Measurements from ENCODE around the gene PXMP4. TPM values are rescaled to one million over a fixed set of nuclear protein-coding genes. Genes with fewer than 3 reads are reported as not detected.

Gene PXMP4
- total RNA-seq, 4 donors from 2014 or later, result 1.6 to 12.0 (median 5.5) TPM

DNA sequence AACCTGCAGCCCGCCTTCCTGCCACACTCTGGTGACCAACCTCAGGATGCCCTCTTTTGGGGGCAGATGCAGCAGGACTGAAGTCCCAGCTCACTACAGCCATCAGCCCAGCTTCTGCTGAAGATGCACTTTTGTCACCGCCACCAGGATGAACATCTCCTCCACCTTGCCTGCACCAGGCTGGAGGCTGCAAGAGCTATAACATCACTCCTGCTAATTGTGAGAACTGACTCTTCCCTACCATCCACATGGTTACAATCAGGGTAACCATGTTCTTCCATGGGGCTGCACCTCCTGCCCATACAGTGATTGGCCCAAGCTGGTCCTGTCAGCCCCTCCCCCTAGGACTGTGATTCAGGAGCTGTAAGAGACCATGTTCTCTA, 55.4 kb downstream of the PXMP4 start:
- 100% methylated on average over 2 of the region's 2 CpGs; no CpG with 5 or more reads in 1 of the 2 donors for WGBS, 2 donors (ENCODE audit: low coverage in 1 of 2)
- peak overlapping the region in 2 of 4 donors; percentile 90 for H3K27ac ChIP-seq
- H3K4me3 ChIP-seq, result no peak overlapping the region
- peaks cover 0 to 5% (median 0%) of the 10 kb centered on the region in 4 donors for H3K36me3 ChIP-seq
- no peak for TF ChIP-seq POLR2AphosphoS5 (IDR thresholded peaks at IDR 0.05)
- TF ChIP-seq, protein P1, sequence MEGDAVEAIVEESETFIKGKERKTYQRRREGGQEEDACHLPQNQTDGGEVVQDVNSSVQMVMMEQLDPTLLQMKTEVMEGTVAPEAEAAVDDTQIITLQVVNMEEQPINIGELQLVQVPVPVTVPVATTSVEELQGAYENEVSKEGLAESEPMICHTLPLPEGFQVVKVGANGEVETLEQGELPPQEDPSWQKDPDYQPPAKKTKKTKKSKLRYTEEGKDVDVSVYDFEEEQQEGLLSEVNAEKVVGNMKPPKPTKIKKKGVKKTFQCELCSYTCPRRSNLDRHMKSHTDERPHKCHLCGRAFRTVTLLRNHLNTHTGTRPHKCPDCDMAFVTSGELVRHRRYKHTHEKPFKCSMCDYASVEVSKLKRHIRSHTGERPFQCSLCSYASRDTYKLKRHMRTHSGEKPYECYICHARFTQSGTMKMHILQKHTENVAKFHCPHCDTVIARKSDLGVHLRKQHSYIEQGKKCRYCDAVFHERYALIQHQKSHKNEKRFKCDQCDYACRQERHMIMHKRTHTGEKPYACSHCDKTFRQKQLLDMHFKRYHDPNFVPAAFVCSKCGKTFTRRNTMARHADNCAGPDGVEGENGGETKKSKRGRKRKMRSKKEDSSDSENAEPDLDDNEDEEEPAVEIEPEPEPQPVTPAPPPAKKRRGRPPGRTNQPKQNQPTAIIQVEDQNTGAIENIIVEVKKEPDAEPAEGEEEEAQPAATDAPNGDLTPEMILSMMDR (IDR thresholded peaks at IDR 0.05), result no peak
- no peak for TF ChIP-seq POLR2A (IDR thresholded peaks at IDR 0.05)
- TF ChIP-seq EP300 (IDR thresholded peaks at IDR 0.05; ENCODE audit: low read depth), result no peak
- no peak for DNase-seq
- H3K4me1 ChIP-seq, result peaks cover 15 to 42% (median 34%) of the 10 kb centered on the region in 4 donors
- H3K9me3 ChIP-seq, result no peaks in the 10 kb centered on the region
- no peaks in the 10 kb centered on the region for H3K27me3 ChIP-seq
- in situ Hi-C loops (cut with MboI; ENCODE audit: low pct_ligation_motif_present in 1 of 4, low pct_unique_long_range_greater_than_20kb in 1 of 4, low sequenced_read_pairs in 3 of 4) (no loop called here), intact Hi-C loops (cut with DNase I; ENCODE audit: low total_unique reads) (no loop called here)

DNA sequence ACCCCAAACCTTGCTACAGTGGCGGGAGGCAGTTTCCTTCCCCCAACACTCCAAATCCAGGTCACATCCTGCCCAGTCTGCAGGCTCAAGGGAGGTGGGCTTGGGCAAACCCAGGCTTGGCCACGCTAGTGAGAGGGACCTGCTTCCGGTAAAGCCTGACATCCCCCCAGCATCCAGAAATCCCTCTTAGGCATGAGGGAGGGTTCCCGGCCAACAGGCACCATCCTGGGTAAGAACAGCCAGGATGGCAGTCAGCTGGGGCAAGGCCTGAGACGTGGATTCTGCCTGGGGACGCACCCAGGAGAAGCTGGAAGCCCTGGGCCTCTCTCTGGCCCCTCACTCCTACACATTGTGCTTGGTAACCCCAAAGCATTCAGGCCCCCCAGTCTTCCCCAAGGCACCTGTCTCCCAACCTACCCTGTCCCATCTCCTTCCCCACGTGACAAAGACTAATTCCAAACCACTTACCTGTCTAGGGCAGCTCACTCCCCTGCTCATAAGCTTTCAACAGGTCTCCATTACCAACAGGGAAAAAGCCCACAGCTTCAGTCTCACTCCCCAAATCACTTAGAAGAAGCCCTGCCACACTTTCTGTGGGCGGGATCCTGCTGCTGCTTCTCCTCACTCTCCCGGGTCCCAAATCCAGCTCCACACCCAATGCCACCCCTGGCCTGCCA, 55.9 kb downstream of the PXMP4 start:
- Histone ChIP-seq H3K4me3 (peak overlapping the region; percentile 32 to 71 (median 52)), H3K36me3 (peaks cover 0 to 5% (median 1%) of the 10 kb centered on the region in 4 donors), H3K27ac (peak overlapping the region; percentile 87 to 90 (median 89)), H3K9me3 (no peaks in the 10 kb centered on the region), H3K27me3 (no peaks in the 10 kb centered on the region), H3K4me1 (peaks cover 15 to 42% (median 34%) of the 10 kb centered on the region in 4 donors)
- no peak for TF ChIP-seq POLR2A (IDR thresholded peaks at IDR 0.05)
- TF ChIP-seq EP300 (IDR thresholded peaks at IDR 0.05; ENCODE audit: low read depth), result no peak
- TF ChIP-seq, protein P1 (IDR thresholded peaks at IDR 0.05), result no peak
- no peak for TF ChIP-seq POLR2AphosphoS5 (IDR thresholded peaks at IDR 0.05)
- in situ Hi-C loops (cut with MboI; ENCODE audit: low pct_ligation_motif_present in 1 of 4, low pct_unique_long_range_greater_than_20kb in 1 of 4, low sequenced_read_pairs in 3 of 4), result no loop called here
- no peak for DNase-seq
- 37 to 86% methylated on average over 1 to 9 of the region's 9 CpGs for WGBS, 2 donors (ENCODE audit: low coverage in 1 of 2)
- intact Hi-C loops (cut with DNase I; ENCODE audit: low total_unique reads), result no loop called here

DNA sequence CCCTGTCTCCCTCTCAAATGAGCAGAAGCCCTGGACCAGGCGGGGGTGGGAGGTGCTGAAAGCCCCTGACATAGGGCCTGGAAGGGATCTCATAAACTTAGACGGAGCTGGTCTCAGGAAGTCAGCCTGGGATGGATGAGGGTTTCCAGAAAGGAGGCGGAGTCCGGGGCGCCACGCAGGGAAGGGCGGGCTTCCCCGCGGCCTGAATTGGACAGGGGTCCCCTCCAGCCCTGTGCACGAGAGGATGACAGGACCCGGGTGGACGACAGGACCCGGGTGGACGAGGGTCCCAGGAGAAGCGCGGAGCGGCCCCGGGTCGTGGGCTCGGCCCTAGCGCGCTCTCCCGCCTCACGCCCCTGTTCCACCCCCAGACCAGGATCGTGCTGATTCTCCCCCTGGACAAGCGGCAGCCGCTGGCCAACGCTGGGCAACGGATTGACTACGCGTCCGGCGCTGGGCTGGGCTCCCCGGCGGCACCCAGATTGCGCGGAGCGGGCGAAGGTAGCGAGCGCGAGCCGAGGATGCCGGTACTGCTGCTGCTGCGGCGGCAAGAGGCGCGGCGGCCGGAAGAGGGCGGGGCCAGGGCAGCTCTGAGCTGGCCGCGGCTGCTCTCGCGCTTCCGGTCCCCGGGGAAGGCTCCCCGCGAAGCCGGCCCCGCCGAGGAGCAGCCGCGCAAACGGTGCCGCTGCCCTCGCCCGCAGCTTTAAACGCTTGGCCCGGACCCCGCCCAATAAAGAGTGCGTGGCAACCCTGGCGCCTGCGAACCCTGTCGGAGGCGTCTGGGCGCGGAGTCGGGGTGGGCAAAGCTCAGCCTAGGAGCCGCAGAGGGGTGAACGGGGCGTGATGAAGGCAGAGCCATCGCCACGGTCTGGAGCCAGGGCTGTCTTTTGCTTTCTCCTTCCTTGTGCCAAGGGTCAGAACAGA, 56.7 kb downstream of the PXMP4 start:
- in situ Hi-C loops (cut with MboI; ENCODE audit: low pct_ligation_motif_present in 1 of 4, low pct_unique_long_range_greater_than_20kb in 1 of 4, low sequenced_read_pairs in 3 of 4) (no loop called here), intact Hi-C loops (cut with DNase I; ENCODE audit: low total_unique reads) (loop anchor here (2.0 kb wide), 1 partner anchor 57 kb away; the partner anchor contains the start of gene PXMP4)
- Histone ChIP-seq H3K4me1 (peaks cover 15 to 40% (median 32%) of the 10 kb centered on the region in 4 donors), H3K4me3 (peak overlapping the region; percentile 32 to 71 (median 52)), H3K36me3 (peaks cover 0 to 4% (median 1%) of the 10 kb centered on the region in 4 donors), H3K27me3 (no peaks in the 10 kb centered on the region), H3K27ac (peak overlapping the region; percentile 87 to 90 (median 89)), H3K9me3 (no peaks in the 10 kb centered on the region)
- 1% methylated on average over 29 of the region's 84 CpGs; no CpG with 5 or more reads in 1 of the 2 donors for WGBS, 2 donors (ENCODE audit: low coverage in 1 of 2)
- peak; percentile 89 for DNase-seq
- TF ChIP-seq POLR2AphosphoS5 (IDR thresholded peaks at IDR 0.05), result peak; percentile 48 to 82 (median 79)
- TF ChIP-seq POLR2A (IDR thresholded peaks at IDR 0.05), result peak; percentile 70
- no peak for TF ChIP-seq EP300 (IDR thresholded peaks at IDR 0.05; ENCODE audit: low read depth)
- TF ChIP-seq, protein P1 (IDR thresholded peaks at IDR 0.05), result peak in 1 of 5 experiments; percentile 22

DNA sequence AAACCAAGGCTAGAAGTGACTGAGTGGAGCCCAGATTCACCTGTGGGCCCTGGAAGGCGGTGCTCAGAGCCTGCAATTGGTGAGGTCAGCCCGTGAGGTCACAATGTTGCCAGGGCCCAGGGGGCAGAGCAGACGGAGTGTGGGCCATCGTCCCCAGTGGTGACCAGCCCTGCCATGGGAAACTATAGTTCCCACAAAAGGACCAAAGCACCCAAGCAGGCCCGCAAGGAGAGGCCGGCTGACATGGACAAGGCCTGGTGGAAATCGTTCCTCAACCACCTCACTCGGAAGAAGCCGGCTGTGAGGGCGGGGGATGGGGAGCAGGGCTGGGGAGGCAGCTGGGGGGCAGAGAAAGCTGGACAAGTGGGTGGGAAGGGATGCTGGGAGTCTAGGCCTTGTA, 57.9 kb downstream of the PXMP4 start, which contains the start of gene C20orf144:
Gene C20orf144, plus strand, starts transcription at position 156 of the 400 bp plus-strand sequence. Its CDS starts 19 bp downstream, at position 175.
- WGBS, 2 donors (ENCODE audit: low coverage in 1 of 2), result 94% methylated on average over 10 of the region's 10 CpGs; no CpG with 5 or more reads in 1 of the 2 donors

More for the DNA sequence above, 57.9 kb downstream of the PXMP4 start, which contains the start of gene C20orf144:
- intact Hi-C loops (cut with DNase I; ENCODE audit: low total_unique reads) (loop anchor here (2.0 kb wide), 1 partner anchor 59 kb away; the partner anchor contains the start of gene PXMP4), in situ Hi-C loops (cut with MboI; ENCODE audit: low pct_ligation_motif_present in 1 of 4, low pct_unique_long_range_greater_than_20kb in 1 of 4, low sequenced_read_pairs in 3 of 4) (no loop called here)
- H3K27ac ChIP-seq, result peak within 1 kb of the TSS; percentile 87 to 90 (median 89)
- peaks cover 0 to 4% (median 1%) of the 10 kb centered on the region in 4 donors for H3K36me3 ChIP-seq
- no peaks in the 10 kb centered on the region for H3K9me3 ChIP-seq
- peaks cover 13 to 28% (median 24%) of the 10 kb centered on the region in 4 donors for H3K4me1 ChIP-seq
- TF ChIP-seq EP300 (IDR thresholded peaks at IDR 0.05; ENCODE audit: low read depth) (no peak), POLR2AphosphoS5 (IDR thresholded peaks at IDR 0.05) (no peak), POLR2A (IDR thresholded peaks at IDR 0.05) (no peak)
- TF ChIP-seq, protein P1 (IDR thresholded peaks at IDR 0.05), result no peak
- H3K27me3 ChIP-seq, result no peaks in the 10 kb centered on the region
- H3K4me3 ChIP-seq, result peak within 1 kb of the TSS; percentile 32 to 71 (median 52)
- no peak for DNase-seq

All from transverse colon (tissue), 4 donors.